Lung (tissue), 12 donors: ENCODE results near the gene SAYSD1. TPM values are rescaled to one million over a fixed set of nuclear protein-coding genes. Genes with fewer than 3 reads are reported as not detected.

Source experiments
- ATAC-seq: fragments of 200-7000 bp; cut with Tn5 transposase; one replicate; pipeline ENCODE4 v1.9.1; 2020; ENCODE audit warnings: moderate number of reproducible peaks; ENCODE audit not compliant: insufficient read depth, low FRiP score
- DNase-seq, 3 donors: peaks; one replicate each; pipeline ENCODE4 v3.0.0-alpha.2; 2013 to 2017
- H3K27ac ChIP-seq, 2 donors: one replicate each; pipeline ENCODE4 v1.5.1; 2013; ENCODE audit warnings: mild to moderate bottlenecking in 2 of 2, moderate library complexity in 2 of 2, control low read depth in 1 of 2, inconsistent platforms in 1 of 2, low read depth in 1 of 2, low read length in 1 of 2
- H3K27me3 ChIP-seq, 3 donors: one replicate each; pipeline ENCODE4 v1.5.1; 2013; ENCODE audit warnings: low read length in 2 of 3; ENCODE audit not compliant: control insufficient read depth in 3 of 3, insufficient read depth in 3 of 3
- H3K36me3 ChIP-seq, 4 donors: one replicate each; pipeline ENCODE4 v1.5.1; 2013; ENCODE audit warnings: low read length in 4 of 4, mild to moderate bottlenecking in 1 of 4, moderate library complexity in 1 of 4; ENCODE audit not compliant: control insufficient read depth in 4 of 4, insufficient read depth in 4 of 4
- H3K4me1 ChIP-seq, 5 donors: one replicate each; pipeline ENCODE4 v1.5.1; 2013; ENCODE audit warnings: low read length in 5 of 5, mild to moderate bottlenecking in 2 of 5, moderate library complexity in 1 of 5; ENCODE audit not compliant: control insufficient read depth in 5 of 5, insufficient read depth in 5 of 5
- H3K4me3 ChIP-seq: one replicate; pipeline ENCODE4 v1.5.1; 2013; ENCODE audit warnings: mild to moderate bottlenecking, control low read depth, moderate library complexity
- H3K9ac ChIP-seq, 2 donors: one replicate each; pipeline ENCODE4 v1.5.1; 2013; ENCODE audit warnings: low read length in 2 of 2, control low read depth in 1 of 2; ENCODE audit not compliant: insufficient read depth in 1 of 2
- H3K9me3 ChIP-seq, 4 donors: one replicate each; pipeline ENCODE4 v1.5.1; 2013; ENCODE audit warnings: low read length in 3 of 4, mild to moderate bottlenecking in 1 of 4, moderate library complexity in 1 of 4; ENCODE audit not compliant: control insufficient read depth in 4 of 4, insufficient read depth in 3 of 4
- CTCF ChIP-seq: IDR thresholded peaks from 2 replicates; pipeline ENCODE4 v1.5.1; 2012; ENCODE audit warnings: mild to moderate bottlenecking; ENCODE audit errors: control extremely low read depth, extremely low read depth
- WGBS, 2 donors: extraction: QIAGEN DNeasy Blood & Tissue Kit; methylation state at CpG; one replicate each; pipeline ENCODE4 v1.1.7; 2013; 5-methylcytosine and 5-hydroxymethylcytosine counted together
- polyA plus RNA-seq, 2 donors: library from polyadenylated mRNA; stranded (reverse); fragments of 200-250 nt; gene quantifications; one replicate each; pipeline ENCODE4 v1.2.1, GENCODE V29; 2013
- total RNA-seq, 2 donors: library from RNA; depleted of rRNA in 1 of 2; stranded (reverse); fragments of >200 nt in 1 of 2; gene quantifications; one replicate each; pipeline ENCODE4 v1.2.1, GENCODE V29; 2014 to 2021
- donor health status: control.
- donor health status: control.
- donor health status: Bipolar disorder and iron deficiency.
- donor health status: healthy.
- donor health status: DM: yes; HTN: yes; CAD: no.

Gene SAYSD1
- total and polyA plus RNA-seq, 4 donors: 9.8 to 17.8 (median 16.5) TPM

- H3K4me1 ChIP-seq: peaks cover 0 to 6% (median 0%) of the 10 kb centered on the region in 5 donors
- no peak for DNase-seq
- no peaks in the 10 kb centered on the region for H3K9me3 ChIP-seq
- no peak overlapping the region for H3K4me3 ChIP-seq
- TF ChIP-seq CTCF: no peak
- no peak for ATAC-seq
- H3K9ac ChIP-seq: no peak overlapping the region
- no peak overlapping the region for H3K27ac ChIP-seq
- no peaks in the 10 kb centered on the region for H3K36me3 ChIP-seq
- 84 to 93% methylated on average over 7 of the region's 7 CpGs for WGBS, 2 donors
- peaks cover 0 to 11% (median 0%) of the 10 kb centered on the region in 3 donors for H3K27me3 ChIP-seq
Observed at GRCh38 chr6:39055661-39056060, 59.3 kb downstream of the SAYSD1 start.

- ATAC-seq: no peak
- DNase-seq: peak in 1 of 3 donors; percentile 10
- Histone ChIP-seq H3K4me3 (no peak overlapping the region), H3K9ac (no peak overlapping the region), H3K27me3 (peaks cover 0 to 21% (median 2%) of the 10 kb centered on the region in 3 donors), H3K27ac (no peak overlapping the region), H3K36me3 (no peaks in the 10 kb centered on the region), H3K9me3 (no peaks in the 10 kb centered on the region), H3K4me1 (peaks cover 0 to 6% (median 0%) of the 10 kb centered on the region in 5 donors)
- 84 to 91% methylated on average over 9 of the region's 9 CpGs for WGBS, 2 donors
- no peak for TF ChIP-seq CTCF
Observed at GRCh38 chr6:39054577-39055142, 60.3 kb downstream of the SAYSD1 start.

Other genes starting within 250 kb of the SAYSD1 start
- 1 to 10 TPM in 1 of 2 donors, under 1 TPM in 1; 0.18 to 1.3 TPM for gene GLP1R, start 66.4 kb downstream of the SAYSD1 start, total RNA-seq
- gene GLP1R, start 66.4 kb downstream of the SAYSD1 start, polyA plus RNA-seq: under 1 TPM; 0.06 to 0.07 TPM
- 10 to 100 TPM; 20.5 to 22.0 TPM for gene KCNK5, start 114.3 kb upstream of the SAYSD1 start, total RNA-seq
- 10 to 100 TPM in 1 of 2 donors, 1 to 10 TPM in 1; 6.0 to 11.7 TPM for gene KCNK5, start 114.3 kb upstream of the SAYSD1 start, polyA plus RNA-seq
- gene KCNK17, start 199.2 kb upstream of the SAYSD1 start, total RNA-seq: 1 to 10 TPM; 2.6 to 6.0 TPM
- 1 to 10 TPM; 2.9 to 4.0 TPM for gene KCNK17, start 199.2 kb upstream of the SAYSD1 start, polyA plus RNA-seq
- gene KCNK16, start 207.5 kb upstream of the SAYSD1 start, total RNA-seq: not detected
- not detected for gene KCNK16, start 207.5 kb upstream of the SAYSD1 start, polyA plus RNA-seq